Peyer's patch (tissue), 4 donors: ENCODE data around the gene RAI2.

Experiments used
- POLR2A ChIP-seq, 2 donors: fragments of 450-650 bp; IDR thresholded peaks; one replicate each; pipeline ENCODE4 v1.5.1; 2017; ENCODE audit warnings: antibody characterized with exemption in 2 of 2, mild to moderate bottlenecking in 2 of 2, moderate library complexity in 2 of 2
- TF ChIP-seq, protein P1 (sequence below), 6 experiments: fragments of 450-650 bp in 4 of 6; fragments of 200-600 bp in 2 of 6; sonication (generic) in 1 of 6; IDR thresholded peaks; one replicate each; pipeline ENCODE4 v1.5.1; 2017 to 2019; ENCODE audit warnings: antibody characterized with exemption in 6 of 6, mild to moderate bottlenecking in 3 of 6, moderate library complexity in 1 of 6

DNA sequence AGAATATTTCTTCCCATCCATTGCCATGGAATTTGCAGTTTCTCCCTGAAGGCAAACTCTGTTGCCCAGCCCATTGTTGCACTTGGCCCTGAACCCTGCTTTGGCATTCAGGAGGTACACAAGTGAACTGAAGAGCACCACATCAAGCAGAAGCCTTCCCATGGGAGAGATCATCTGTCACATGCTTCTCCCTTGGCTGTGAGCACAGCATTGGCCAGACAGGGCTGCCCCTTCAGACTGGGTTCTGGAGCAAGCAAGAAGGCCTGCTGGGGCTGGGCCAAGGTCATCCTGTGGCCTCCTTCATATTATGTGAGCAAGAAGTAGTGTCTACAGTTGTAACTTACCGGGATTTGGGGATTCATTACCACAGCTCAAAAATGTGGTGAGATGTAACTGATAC, 101.1 kb downstream of the RAI2 start:
- TF ChIP-seq, protein P1, sequence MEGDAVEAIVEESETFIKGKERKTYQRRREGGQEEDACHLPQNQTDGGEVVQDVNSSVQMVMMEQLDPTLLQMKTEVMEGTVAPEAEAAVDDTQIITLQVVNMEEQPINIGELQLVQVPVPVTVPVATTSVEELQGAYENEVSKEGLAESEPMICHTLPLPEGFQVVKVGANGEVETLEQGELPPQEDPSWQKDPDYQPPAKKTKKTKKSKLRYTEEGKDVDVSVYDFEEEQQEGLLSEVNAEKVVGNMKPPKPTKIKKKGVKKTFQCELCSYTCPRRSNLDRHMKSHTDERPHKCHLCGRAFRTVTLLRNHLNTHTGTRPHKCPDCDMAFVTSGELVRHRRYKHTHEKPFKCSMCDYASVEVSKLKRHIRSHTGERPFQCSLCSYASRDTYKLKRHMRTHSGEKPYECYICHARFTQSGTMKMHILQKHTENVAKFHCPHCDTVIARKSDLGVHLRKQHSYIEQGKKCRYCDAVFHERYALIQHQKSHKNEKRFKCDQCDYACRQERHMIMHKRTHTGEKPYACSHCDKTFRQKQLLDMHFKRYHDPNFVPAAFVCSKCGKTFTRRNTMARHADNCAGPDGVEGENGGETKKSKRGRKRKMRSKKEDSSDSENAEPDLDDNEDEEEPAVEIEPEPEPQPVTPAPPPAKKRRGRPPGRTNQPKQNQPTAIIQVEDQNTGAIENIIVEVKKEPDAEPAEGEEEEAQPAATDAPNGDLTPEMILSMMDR (IDR thresholded peaks at IDR 0.05) = no peak
- TF ChIP-seq POLR2A (IDR thresholded peaks at IDR 0.05) = no peak
